HUES64 (cell line): ENCODE measurements around the gene ANKRD1.

Experiments used
- H3K27ac ChIP-seq: 2 replicates; pipeline ENCODE4 v1.7.0; 2013; ENCODE audit warnings: low read depth, low read length, inconsistent platforms
- H3K27me3 ChIP-seq: 2 replicates; pipeline ENCODE4 v1.6.1; 2013; ENCODE audit warnings: mild to moderate bottlenecking, low read length; ENCODE audit not compliant: insufficient read depth
- H3K36me3 ChIP-seq: 2 replicates; pipeline ENCODE4 v1.6.1; 2013; ENCODE audit warnings: mild to moderate bottlenecking, low read length; ENCODE audit not compliant: insufficient read depth
- H3K4me1 ChIP-seq: 2 replicates; pipeline ENCODE4 v1.6.1; 2013; ENCODE audit warnings: mild to moderate bottlenecking, low read length, moderate library complexity; ENCODE audit not compliant: insufficient read depth
- H3K4me3 ChIP-seq: 2 replicates; pipeline ENCODE4 v1.5.1; 2013; ENCODE audit warnings: mild to moderate bottlenecking, low read length, moderate library complexity
- H3K9ac ChIP-seq: 2 replicates; pipeline ENCODE4 v1.6.1; 2013; ENCODE audit warnings: mild to moderate bottlenecking, low read depth, low read length
- H3K9me3 ChIP-seq: 2 replicates; pipeline ENCODE4 v1.6.1; 2013; ENCODE audit warnings: low read depth, low read length; ENCODE audit not compliant: insufficient read depth
- WGBS: fragments of 150-250, 120-280 bp; methylation state at CpG from one replicate; pipeline ENCODE4 v1.1.7; 2013; ENCODE audit warnings: missing lambda C conversion rate; 5-methylcytosine and 5-hydroxymethylcytosine counted together

ANKRD1 gene

GRCh38 chr10:90917968-90918318 is 2.9 kb downstream of the ANKRD1 start:
- Histone ChIP-seq H3K27ac (no peak overlapping the region), H3K9me3 (no peaks in the 10 kb centered on the region), H3K4me3 (peak overlapping the region; percentile 12; the same call in 1 of the 2 replicates), H3K4me1 (peaks cover 25% of the 10 kb centered on the region; the same call in 1 of the 2 replicates), H3K9ac (no peak overlapping the region), H3K27me3 (peaks cover 99% of the 10 kb centered on the region), H3K36me3 (peaks cover 3% of the 10 kb centered on the region; the same call in 1 of the 2 replicates)
- 89% methylated on average over 3 of the region's 3 CpGs for WGBS

GRCh38 chr10:90917238-90917967 is 3.5 kb downstream of the ANKRD1 start:
- Histone ChIP-seq H3K4me3 (no peak overlapping the region), H3K27me3 (peaks cover 99% of the 10 kb centered on the region), H3K27ac (no peak overlapping the region), H3K9ac (no peak overlapping the region), H3K4me1 (peaks cover 23% of the 10 kb centered on the region; the same call in 1 of the 2 replicates), H3K9me3 (no peaks in the 10 kb centered on the region), H3K36me3 (peaks cover 3% of the 10 kb centered on the region; the same call in 1 of the 2 replicates)
- 94% methylated on average over 8 of the region's 8 CpGs for WGBS

GRCh38 chr10:90916392-90917237 is 4.3 kb downstream of the ANKRD1 start:
- H3K27ac ChIP-seq: no peak overlapping the region
- H3K4me1 ChIP-seq: peaks cover 23% of the 10 kb centered on the region; the same call in 1 of the 2 replicates
- no peak overlapping the region for H3K4me3 ChIP-seq
- H3K9ac ChIP-seq: no peak overlapping the region
- no peaks in the 10 kb centered on the region for H3K9me3 ChIP-seq
- H3K27me3 ChIP-seq: peaks cover 95% of the 10 kb centered on the region
- H3K36me3 ChIP-seq: peaks cover 3% of the 10 kb centered on the region; the same call in 1 of the 2 replicates
- 98% methylated on average over 6 of the region's 6 CpGs for WGBS

- Histone ChIP-seq H3K9ac (no peak overlapping the region), H3K27ac (no peak overlapping the region), H3K9me3 (no peaks in the 10 kb centered on the region), H3K4me3 (no peak overlapping the region), H3K36me3 (peaks cover 3% of the 10 kb centered on the region; the same call in 1 of the 2 replicates), H3K27me3 (peaks cover 86% of the 10 kb centered on the region), H3K4me1 (peaks cover 16% of the 10 kb centered on the region; the same call in 1 of the 2 replicates)
- WGBS: 91% methylated on average over 9 of the region's 11 CpGs
These were observed 5.2 kb downstream of the ANKRD1 start for GRCh38 chr10:90915766-90916075.

- H3K4me3 ChIP-seq: no peak overlapping the region
- no peak overlapping the region for H3K9ac ChIP-seq
- WGBS: 96% methylated on average over 10 of the region's 10 CpGs
- H3K27ac ChIP-seq: no peak overlapping the region
- H3K36me3 ChIP-seq: peaks cover 3% of the 10 kb centered on the region; the same call in 1 of the 2 replicates
- peaks cover 81% of the 10 kb centered on the region for H3K27me3 ChIP-seq
- H3K4me1 ChIP-seq: peaks cover 11% of the 10 kb centered on the region; the same call in 1 of the 2 replicates
- no peaks in the 10 kb centered on the region for H3K9me3 ChIP-seq
These were observed 5.7 kb downstream of the ANKRD1 start for GRCh38 chr10:90914992-90915765.

GRCh38 chr10:90913774-90914420 is 7.0 kb downstream of the ANKRD1 start:
- Histone ChIP-seq H3K27me3 (peaks cover 68% of the 10 kb centered on the region), H3K4me3 (no peak overlapping the region), H3K36me3 (peaks cover 3% of the 10 kb centered on the region; the same call in 1 of the 2 replicates), H3K9ac (no peak overlapping the region), H3K9me3 (no peaks in the 10 kb centered on the region), H3K27ac (no peak overlapping the region), H3K4me1 (peaks cover 8% of the 10 kb centered on the region; the same call in 1 of the 2 replicates)
- 88% methylated on average over 2 of the region's 2 CpGs for WGBS

GRCh38 chr10:90912854-90913479 is 7.9 kb downstream of the ANKRD1 start:
- no peak overlapping the region for H3K4me3 ChIP-seq
- 87% methylated on average over 7 of the region's 7 CpGs for WGBS
- H3K9ac ChIP-seq: no peak overlapping the region
- peaks cover 8% of the 10 kb centered on the region; the same call in 1 of the 2 replicates for H3K4me1 ChIP-seq
- H3K36me3 ChIP-seq: no peaks in the 10 kb centered on the region; the same call in 1 of the 2 replicates
- H3K27me3 ChIP-seq: peaks cover 59% of the 10 kb centered on the region
- H3K9me3 ChIP-seq: no peaks in the 10 kb centered on the region
- no peak overlapping the region for H3K27ac ChIP-seq

- Histone ChIP-seq H3K27me3 (peaks cover 51% of the 10 kb centered on the region), H3K4me1 (peaks cover 8% of the 10 kb centered on the region; the same call in 1 of the 2 replicates), H3K4me3 (no peak overlapping the region), H3K36me3 (no peaks in the 10 kb centered on the region; the same call in 1 of the 2 replicates), H3K27ac (no peak overlapping the region), H3K9ac (no peak overlapping the region), H3K9me3 (no peaks in the 10 kb centered on the region)
- 52% methylated on average over 3 of the region's 4 CpGs for WGBS
These were observed 8.7 kb downstream of the ANKRD1 start for GRCh38 chr10:90912174-90912573.

- H3K9ac ChIP-seq: no peak overlapping the region
- no peak overlapping the region for H3K27ac ChIP-seq
- no peaks in the 10 kb centered on the region; the same call in 1 of the 2 replicates for H3K36me3 ChIP-seq
- H3K27me3 ChIP-seq: peaks cover 43% of the 10 kb centered on the region
- H3K4me3 ChIP-seq: no peak overlapping the region
- WGBS: 43% methylated on average over 11 of the region's 12 CpGs
- H3K4me1 ChIP-seq: peaks cover 8% of the 10 kb centered on the region; the same call in 1 of the 2 replicates
- no peaks in the 10 kb centered on the region for H3K9me3 ChIP-seq
These were observed 9.5 kb downstream of the ANKRD1 start for GRCh38 chr10:90911133-90912051.
